GM19397 (cell line): ENCODE results near the gene GAD1.

Experiments
- ATAC-seq: cut with Tn5 transposase; IDR thresholded peaks from one replicate; pipeline ENCODE4 v1.9.1; 2021; ENCODE audit warnings: mild to moderate bottlenecking, moderate library complexity; ENCODE audit not compliant: unreplicated experiment

Gene GAD1

DNA sequence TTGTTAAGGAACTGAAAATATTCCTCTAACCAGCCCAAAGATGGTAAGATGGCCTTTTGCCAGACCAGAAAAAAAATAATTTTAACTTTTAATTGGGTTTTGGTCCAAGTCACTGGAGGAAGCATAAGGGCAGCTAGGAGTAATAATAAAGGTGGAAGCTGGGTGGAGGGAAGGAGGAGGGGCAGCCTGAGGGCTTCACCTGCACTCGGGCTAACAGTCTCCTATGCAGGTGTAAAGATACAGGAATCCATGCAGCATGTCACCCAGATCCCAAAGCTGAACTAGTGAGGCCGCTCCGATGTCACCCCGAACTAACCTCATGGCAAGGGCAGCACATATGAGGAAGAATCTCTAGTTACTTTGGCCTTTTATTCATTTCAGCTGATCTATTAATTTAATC is 75.2 kb downstream of the GAD1 start:
- no peak for ATAC-seq

DNA sequence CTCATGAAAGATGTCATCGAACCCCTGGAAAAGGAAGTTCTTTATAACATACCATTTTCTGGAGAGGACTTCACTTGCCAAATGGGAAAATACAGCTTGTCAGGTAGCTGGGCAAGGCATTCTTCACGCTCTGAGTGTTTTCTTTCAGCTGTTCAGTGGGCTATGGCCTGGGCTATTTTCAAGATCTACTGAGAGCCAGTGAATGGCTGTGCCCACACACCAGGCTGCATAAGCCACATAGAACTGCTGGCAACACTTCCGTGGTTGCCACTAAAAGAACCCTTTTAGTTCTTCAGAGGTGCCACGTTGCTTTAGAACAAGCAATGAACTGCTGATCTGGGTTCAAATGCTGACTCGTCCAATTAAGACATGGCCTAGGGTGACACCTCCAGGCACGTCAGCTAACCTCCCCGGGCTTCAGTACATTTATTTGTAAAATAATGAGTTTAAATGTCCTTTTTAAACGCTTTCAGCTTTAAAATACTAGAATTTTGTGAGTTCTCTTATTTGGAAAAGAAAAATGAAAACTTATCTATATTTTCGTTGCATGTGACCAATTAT is 75.8 kb downstream of the GAD1 start:
- ATAC-seq: no peak

DNA sequence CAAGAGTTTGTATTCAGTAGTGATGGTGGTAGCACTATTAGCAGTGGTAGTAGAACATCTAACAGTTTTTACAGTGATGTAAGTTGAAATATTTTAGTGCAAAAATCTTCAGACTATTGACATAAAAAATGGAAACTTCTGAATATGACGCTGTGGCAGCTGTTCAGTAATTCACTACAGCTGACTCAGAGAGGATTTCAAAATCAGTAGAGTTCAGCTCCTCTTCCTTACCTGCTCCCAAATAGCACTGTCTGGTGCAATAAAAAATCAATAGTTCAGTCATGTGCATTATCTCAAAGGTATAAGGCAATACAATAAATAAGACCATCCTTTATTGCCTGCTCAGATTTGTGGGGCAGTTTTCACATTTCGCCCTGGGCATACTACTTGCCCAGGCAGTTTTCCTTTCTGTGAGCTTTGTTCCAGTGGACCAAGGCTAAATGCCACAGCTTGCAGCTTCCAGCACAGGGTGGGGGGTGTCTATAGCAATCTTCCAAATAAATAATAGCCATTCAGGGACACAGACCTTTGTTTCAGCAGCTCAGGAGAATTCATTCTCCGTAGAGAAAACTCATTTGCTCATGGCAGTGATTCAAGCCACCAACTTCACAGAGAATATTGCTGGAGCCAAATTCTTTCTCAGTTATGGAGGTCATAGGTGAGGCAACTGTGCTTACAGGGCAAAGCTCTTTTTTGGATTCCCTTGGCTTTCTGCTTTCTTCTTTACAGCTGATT is 78.5 kb downstream of the GAD1 start:
- ATAC-seq: no peak

DNA sequence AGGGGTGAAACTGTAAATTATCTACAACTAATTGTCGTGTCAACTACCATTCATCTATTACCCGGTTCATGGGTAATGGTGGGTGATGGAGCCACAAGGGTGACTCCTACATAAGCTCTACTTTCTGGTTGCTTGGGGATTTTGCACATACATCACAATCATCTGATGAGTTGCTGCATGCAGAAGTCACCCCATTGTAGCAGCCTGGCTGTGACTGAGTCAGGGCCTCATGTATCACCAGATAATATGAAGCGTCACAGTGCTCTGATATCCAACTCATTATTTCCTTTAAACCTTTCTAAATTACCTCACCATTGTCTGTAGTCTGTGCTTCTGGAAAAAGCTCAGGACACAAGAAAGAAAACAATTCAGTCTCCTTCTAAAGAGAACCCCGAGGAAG is 79.9 kb downstream of the GAD1 start:
- ATAC-seq: no peak

DNA sequence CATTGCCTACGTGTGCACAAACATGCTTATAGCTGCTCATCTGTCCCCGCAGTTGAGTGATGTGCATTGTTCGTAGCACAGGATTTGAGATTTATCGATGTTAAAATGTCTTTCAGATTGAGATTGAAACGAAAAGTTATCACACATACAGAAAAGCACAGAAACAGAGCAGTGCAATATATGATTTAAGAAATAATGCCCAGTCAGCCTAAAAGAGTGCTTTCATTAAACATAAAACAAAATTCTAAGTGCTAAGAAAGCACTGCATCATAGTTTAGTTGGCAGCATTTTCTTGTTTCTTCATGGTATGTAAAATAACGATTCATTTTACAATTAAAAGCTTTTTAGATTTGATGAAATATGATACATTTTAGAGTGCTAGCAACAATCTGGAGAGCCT is 80.4 kb downstream of the GAD1 start:
- no peak for ATAC-seq

DNA sequence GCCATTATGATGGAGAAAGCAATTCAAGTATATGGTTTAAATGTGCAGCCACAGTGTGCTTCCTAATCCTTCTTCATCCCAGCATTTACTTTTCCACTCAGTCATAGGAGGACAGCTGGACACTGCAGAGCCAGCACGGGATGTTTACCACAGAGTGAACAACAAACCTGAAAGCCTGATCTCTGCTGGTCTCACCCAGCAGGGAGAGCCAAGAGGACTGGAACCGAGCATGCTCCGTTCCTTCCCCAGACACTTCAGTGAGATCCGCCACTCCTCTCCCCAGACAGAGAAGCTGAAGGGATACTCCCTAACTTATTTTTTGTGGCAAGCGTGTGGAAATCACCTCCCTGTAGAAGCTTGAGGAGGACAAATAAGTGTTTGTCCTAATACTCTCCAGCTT is 89.2 kb downstream of the GAD1 start:
- no peak for ATAC-seq
